IPS DF 19.7 (cell line): ENCODE measurements around the gene UGGT2.
A peak's percentile ranks its signal among the peaks of the same experiment; 100 is the strongest.
"Not testable (repeated sequence)": the region's sequence is repeated elsewhere in the genome, so short reads cannot be mapped to it uniquely, and the experiment has no call there.

Source experiments
- DNase-seq: peaks from one replicate; pipeline ENCODE4 v3.0.0-alpha.2; 2013; ENCODE audit warnings: low read depth, low spot score

The UGGT2 gene

GRCh38 chr13:96053003-96053703, at the start of gene UGGT2:
UGGT2 (minus strand) TSS chr13:96053401; CDS start chr13:96053312, 89 bp downstream.
- DNase-seq, result peak; percentile 54

- DNase-seq, result no peak
These were observed 47.4 kb upstream of the UGGT2 start for GRCh38 chr13:96100457-96101220.

GRCh38 chr13:96093296-96094006, 40.2 kb upstream of the UGGT2 start:
- no peak for DNase-seq

- DNase-seq, result no peak
These were observed 38.2 kb upstream of the UGGT2 start for GRCh38 chr13:96091164-96092117.

- no peak for DNase-seq
These were observed 37.3 kb upstream of the UGGT2 start for GRCh38 chr13:96090240-96091101.

- DNase-seq, result no peak
These were observed 36.6 kb upstream of the UGGT2 start, which contains the start of gene HS6ST3 for GRCh38 chr13:96089749-96090239. HS6ST3 (plus strand) TSS chr13:96090107.

GRCh38 chr13:96089139-96089538, 35.9 kb upstream of the UGGT2 start:
- DNase-seq, result no peak

GRCh38 chr13:96086736-96087135, 33.5 kb upstream of the UGGT2 start:
- DNase-seq, result no peak

- DNase-seq, result no peak
These were observed 29.4 kb upstream of the UGGT2 start for GRCh38 chr13:96082640-96083039.

- DNase-seq, result no peak
These were observed 28.7 kb upstream of the UGGT2 start for GRCh38 chr13:96081888-96082287.

GRCh38 chr13:96080676-96081075, 27.5 kb upstream of the UGGT2 start:
- DNase-seq, result no peak

- DNase-seq, result no peak
These were observed 22.8 kb upstream of the UGGT2 start for GRCh38 chr13:96075953-96076543.

- no peak for DNase-seq
These were observed 19.2 kb upstream of the UGGT2 start for GRCh38 chr13:96072392-96072791.

GRCh38 chr13:96071504-96071903, 18.3 kb upstream of the UGGT2 start:
- DNase-seq, result no peak

GRCh38 chr13:96068729-96069128, 15.5 kb upstream of the UGGT2 start:
- DNase-seq, result no peak

GRCh38 chr13:96065849-96066248, 12.6 kb upstream of the UGGT2 start:
- DNase-seq, result no peak

GRCh38 chr13:96052656-96053002, 572 bp downstream of the UGGT2 start:
- DNase-seq, result no peak

- not testable (repeated sequence) for DNase-seq
These were observed 1.3 kb downstream of the UGGT2 start for GRCh38 chr13:96051946-96052345.

- DNase-seq, result not testable (repeated sequence)
These were observed 1.7 kb downstream of the UGGT2 start for GRCh38 chr13:96051491-96051890.

- DNase-seq, result not testable (repeated sequence)
These were observed 2.2 kb downstream of the UGGT2 start for GRCh38 chr13:96050955-96051354.
